H9 (cell line): Measurements from ENCODE around the gene LRWD1. TPM values are rescaled to one million over a fixed set of nuclear protein-coding genes. Genes with fewer than 3 reads are reported as not detected.
"Not testable (repeated sequence)": the region's sequence is repeated elsewhere in the genome, so short reads cannot be mapped to it uniquely, and the experiment has no call there.

Experiments
- DNase-seq: peaks from one replicate; pipeline ENCODE4 v3.0.0-alpha.2; 2017
- H2AFZ ChIP-seq: one replicate; pipeline ENCODE4 v1.6.1; 2013; ENCODE audit warnings: mild to moderate bottlenecking, low read length, control low read depth, moderate library complexity
- H2AK5ac ChIP-seq: 2 replicates; pipeline ENCODE4 v1.6.1; 2013; ENCODE audit warnings: low read length, control low read depth, mixed read lengths; ENCODE audit not compliant: insufficient read length
- H2BK120ac ChIP-seq: one replicate; pipeline ENCODE4 v1.6.1; 2013; ENCODE audit warnings: low read depth, mild to moderate bottlenecking, low read length, control low read depth, inconsistent platforms; ENCODE audit not compliant: poor library complexity, severe bottlenecking
- H2BK12ac ChIP-seq: 2 replicates; pipeline ENCODE4 v1.6.1; 2013; ENCODE audit warnings: low read length, control low read depth, mixed read lengths, low read depth; ENCODE audit not compliant: insufficient read length
- H2BK15ac ChIP-seq: 2 replicates; pipeline ENCODE4 v1.6.1; 2013; ENCODE audit warnings: low read depth, low read length, control low read depth
- H2BK20ac ChIP-seq: one replicate; pipeline ENCODE4 v1.6.1; 2013; ENCODE audit warnings: low read depth, mild to moderate bottlenecking, low read length, control low read depth, inconsistent platforms; ENCODE audit not compliant: poor library complexity, severe bottlenecking
- H2BK5ac ChIP-seq: 2 replicates; pipeline ENCODE4 v1.6.1; 2013; ENCODE audit warnings: low read length, control low read depth, mixed read lengths; ENCODE audit not compliant: insufficient read length
- H3K14ac ChIP-seq: 2 replicates; pipeline ENCODE4 v1.6.1; 2013; ENCODE audit warnings: low read length, control low read depth; ENCODE audit not compliant: insufficient read depth
- H3K18ac ChIP-seq: 2 replicates; pipeline ENCODE4 v1.6.1; 2013; ENCODE audit warnings: low read depth, mild to moderate bottlenecking, mixed read lengths, low read length, control low read depth; ENCODE audit not compliant: insufficient read length
- H3K23ac ChIP-seq: 2 replicates; pipeline ENCODE4 v1.6.1; 2013; ENCODE audit warnings: low read length, control low read depth, mixed read lengths, low read depth; ENCODE audit not compliant: insufficient read length
- H3K23me2 ChIP-seq: 2 replicates; pipeline ENCODE4 v1.6.1; 2013; ENCODE audit warnings: low read depth, mild to moderate bottlenecking, mixed read lengths, low read length, control low read depth; ENCODE audit not compliant: insufficient read length, poor library complexity, severe bottlenecking
- H3K27ac ChIP-seq: 2 replicates; pipeline ENCODE4 v1.5.1; 2013; ENCODE audit warnings: low read length, control low read depth, mixed read lengths, low read depth; ENCODE audit not compliant: insufficient read length
- H3K27me3 ChIP-seq: 2 replicates; pipeline ENCODE4 v1.6.1; 2013; ENCODE audit warnings: low read length, control low read depth, inconsistent platforms; ENCODE audit not compliant: insufficient read depth
- H3K4ac ChIP-seq: 2 replicates; pipeline ENCODE4 v1.6.1; 2013; ENCODE audit warnings: low read depth, mild to moderate bottlenecking, control low read depth, inconsistent platforms, low read length, moderate library complexity
- H3K4me1 ChIP-seq: 2 replicates; pipeline ENCODE4 v1.6.1; 2013; ENCODE audit warnings: low read length, control low read depth, inconsistent platforms; ENCODE audit not compliant: insufficient read depth
- H3K4me2 ChIP-seq: 2 replicates; pipeline ENCODE4 v1.6.1; 2013; ENCODE audit warnings: low read length, control low read depth, mixed read lengths; ENCODE audit not compliant: insufficient read length, insufficient read depth
- H3K56ac ChIP-seq: 2 replicates; pipeline ENCODE4 v1.6.1; 2013; ENCODE audit warnings: low read depth, mild to moderate bottlenecking, mixed read lengths, low read length, control low read depth; ENCODE audit not compliant: insufficient read length
- H3K79me1 ChIP-seq: 2 replicates; pipeline ENCODE4 v1.6.1; 2013; ENCODE audit warnings: low read depth, mild to moderate bottlenecking, moderate library complexity, low read length, control low read depth, inconsistent platforms; ENCODE audit not compliant: insufficient read depth, poor library complexity, severe bottlenecking
- H3K79me2 ChIP-seq: 2 replicates; pipeline ENCODE4 v1.6.1; 2013; ENCODE audit warnings: low read length, control low read depth, inconsistent platforms; ENCODE audit not compliant: insufficient read depth
- H3K9ac ChIP-seq: 2 replicates; pipeline ENCODE4 v1.6.1; 2013; ENCODE audit warnings: low read length, control low read depth, mixed read lengths; ENCODE audit not compliant: insufficient read length; ENCODE audit errors: extremely low read depth
- H3K9me3 ChIP-seq: one replicate; pipeline ENCODE4 v1.6.1; 2013; ENCODE audit warnings: low read depth, low read length, inconsistent platforms; ENCODE audit not compliant: control insufficient read depth
- H3T11ph ChIP-seq: one replicate; pipeline ENCODE4 v1.6.1; 2013; ENCODE audit warnings: mild to moderate bottlenecking, low read length, control low read depth, inconsistent platforms
- H4K20me1 ChIP-seq: one replicate; pipeline ENCODE4 v1.6.1; 2013; ENCODE audit not compliant: control insufficient read depth, insufficient read length, insufficient read depth
- H4K5ac ChIP-seq: 2 replicates; pipeline ENCODE4 v1.6.1; 2013; ENCODE audit warnings: low read depth, mild to moderate bottlenecking, mixed read lengths, low read length, control low read depth; ENCODE audit not compliant: insufficient read length
- H4K8ac ChIP-seq: replicated peaks from 2 replicates; pipeline ENCODE4 v1.6.1; 2013; ENCODE audit warnings: low read length, control low read depth, mixed read lengths, low read depth; ENCODE audit not compliant: insufficient read length
- H4K91ac ChIP-seq: 2 replicates; pipeline ENCODE4 v1.6.1; 2013; ENCODE audit warnings: low read depth, mild to moderate bottlenecking, moderate library complexity, mixed read lengths, low read length, control low read depth; ENCODE audit not compliant: insufficient read length
- H3K27ac Mint-ChIP-seq, 3 experiments: 2 replicates in 2 of 3; 3 replicates in 1 of 3; pipeline ENCODE4 v1.8.0; 2020 to 2021; ENCODE audit warnings: mixed read lengths in 3 of 3, mild to moderate bottlenecking in 1 of 3, moderate library complexity in 1 of 3
- H3K27me3 Mint-ChIP-seq: 2 replicates; pipeline ENCODE4 v1.8.0; 2021; ENCODE audit warnings: low read depth, mild to moderate bottlenecking, moderate library complexity, mixed read lengths
- H3K36me3 Mint-ChIP-seq, 3 experiments: 2 replicates in 2 of 3; 3 replicates in 1 of 3; pipeline ENCODE4 v1.8.0; 2020 to 2021; ENCODE audit warnings: low read depth in 3 of 3, mixed read lengths in 3 of 3; ENCODE audit not compliant: insufficient read depth in 1 of 3
- H3K4me1 Mint-ChIP-seq, 2 experiments: 2 replicates each; pipeline ENCODE4 v1.8.0; 2020; ENCODE audit warnings: mixed read lengths in 2 of 2
- H3K4me3 Mint-ChIP-seq, 2 experiments: 2 replicates in 1 of 2; 3 replicates in 1 of 2; pipeline ENCODE4 v1.8.0; 2020 to 2021; ENCODE audit warnings: mild to moderate bottlenecking in 2 of 2, mixed read lengths in 2 of 2, moderate library complexity in 1 of 2
- H3K9me3 Mint-ChIP-seq, 2 experiments: 2 replicates in 1 of 2; 3 replicates in 1 of 2; pipeline ENCODE4 v1.8.0; 2020; ENCODE audit warnings: mild to moderate bottlenecking in 2 of 2, mixed read lengths in 2 of 2, moderate library complexity in 1 of 2
- CTCF ChIP-seq: fragments of 200-600 bp; sonication (generic); conservative IDR thresholded peaks from 3 replicates; pipeline ENCODE4 v1.8.0; 2021; ENCODE audit warnings: antibody characterized with exemption, mild to moderate bottlenecking
- whole genome bisulfite sequencing: extraction: QIAGEN DNeasy Blood & Tissue Kit; methylation state at CpG from one replicate; pipeline ENCODE4 v1.1.7; 2013; ENCODE audit warnings: missing lambda C conversion rate, low lambda C conversion rate, mixed read lengths; ENCODE audit not compliant: insufficient read length; ENCODE audit errors: extremely low coverage; 5-methylcytosine and 5-hydroxymethylcytosine counted together
- total RNA-seq: library from RNA; stranded (reverse); gene quantifications from 2 replicates; pipeline ENCODE4 v1.2.1, GENCODE V29; 2021

The LRWD1 gene
- total RNA-seq, 1 experiment from 2014 or later: 35.1 TPM

GRCh38 chr7:102479982-102480637 lies 15.3 kb downstream of the LRWD1 start:
- not testable (repeated sequence) for H3K23ac ChIP-seq, H3K27ac Mint-ChIP-seq, H3K9me3 ChIP-seq, H3K4me2 ChIP-seq, H4K91ac ChIP-seq, H2AFZ ChIP-seq, H3K14ac ChIP-seq, H3K4me1 Mint-ChIP-seq, H3K4ac ChIP-seq, H3T11ph ChIP-seq, H2BK15ac ChIP-seq, H2BK12ac ChIP-seq, H3K27ac ChIP-seq, H2BK120ac ChIP-seq, H3K18ac ChIP-seq, H2BK5ac ChIP-seq, H3K36me3 Mint-ChIP-seq, H3K79me2 ChIP-seq, H4K5ac ChIP-seq, H3K4me1 ChIP-seq, H3K27me3 Mint-ChIP-seq, H3K79me1 ChIP-seq, H3K23me2 ChIP-seq, H4K8ac ChIP-seq, H3K9me3 Mint-ChIP-seq, H4K20me1 ChIP-seq, H2AK5ac ChIP-seq, H3K27me3 ChIP-seq, DNase-seq, H3K9ac ChIP-seq, H3K4me3 Mint-ChIP-seq, H2BK20ac ChIP-seq, H3K56ac ChIP-seq
- peak; percentile 44; the same call in 2 of the 3 replicates for TF ChIP-seq CTCF
- WGBS: no CpG with 5 or more reads among the region's 11 CpGs

- H2BK5ac ChIP-seq, H3K56ac ChIP-seq, H3K23ac ChIP-seq, H3K27me3 ChIP-seq, H4K8ac ChIP-seq, H2BK12ac ChIP-seq, H3K4ac ChIP-seq, H4K5ac ChIP-seq, H2AFZ ChIP-seq, H3K4me1 ChIP-seq, H3K4me2 ChIP-seq, H3K36me3 Mint-ChIP-seq, H2AK5ac ChIP-seq, H2BK15ac ChIP-seq, H4K91ac ChIP-seq, H3K9me3 Mint-ChIP-seq, H3T11ph ChIP-seq, H4K20me1 ChIP-seq, H3K27ac Mint-ChIP-seq, H3K23me2 ChIP-seq, H3K27me3 Mint-ChIP-seq, H3K14ac ChIP-seq, H3K18ac ChIP-seq, DNase-seq, H3K27ac ChIP-seq, H3K79me1 ChIP-seq, H3K4me3 Mint-ChIP-seq, H3K9me3 ChIP-seq, H3K79me2 ChIP-seq, H2BK20ac ChIP-seq, H3K4me1 Mint-ChIP-seq, H2BK120ac ChIP-seq, H3K9ac ChIP-seq: not testable (repeated sequence)
- WGBS: no CpG with 5 or more reads among the region's 10 CpGs
These were observed 17.2 kb downstream of the LRWD1 start for GRCh38 chr7:102481962-102482361.
